Mesenchymal stem cell (in vitro differentiated cells and primary cell): ENCODE results near the gene RMND5A.

Experiments used
- DNase-seq: peaks from one replicate; pipeline ENCODE4 v3.0.0-alpha.2; 2013
- H2AFZ ChIP-seq: one replicate; pipeline ENCODE4 v1.6.1; 2013; ENCODE audit warnings: low read depth, mild to moderate bottlenecking, control low read depth, inconsistent platforms, low read length, moderate library complexity
- H2AK5ac ChIP-seq: 2 replicates; pipeline ENCODE4 v1.6.1; 2013; ENCODE audit warnings: low read length, moderate library complexity, mild to moderate bottlenecking, inconsistent platforms; ENCODE audit not compliant: severe bottlenecking
- H2BK120ac ChIP-seq: one replicate; pipeline ENCODE4 v1.6.1; 2013; ENCODE audit warnings: low read depth, mild to moderate bottlenecking, inconsistent platforms, low read length, moderate library complexity
- H2BK12ac ChIP-seq, 2 experiments: one replicate each; pipeline ENCODE4 v1.6.1; 2013; ENCODE audit warnings: inconsistent platforms in 2 of 2, low read length in 2 of 2, mild to moderate bottlenecking in 2 of 2, moderate library complexity in 2 of 2, control low read depth in 1 of 2
- H2BK15ac ChIP-seq: one replicate; pipeline ENCODE4 v1.6.1; 2013; ENCODE audit warnings: mild to moderate bottlenecking, low read depth, inconsistent platforms; ENCODE audit not compliant: poor library complexity, severe bottlenecking
- H2BK5ac ChIP-seq: 2 replicates; pipeline ENCODE4 v1.6.1; 2013; ENCODE audit warnings: low read depth, mild to moderate bottlenecking, low read length, control low read depth, inconsistent platforms; ENCODE audit not compliant: poor library complexity, severe bottlenecking
- H3K14ac ChIP-seq, 2 experiments: one replicate each; pipeline ENCODE4 v1.6.1; 2013; ENCODE audit warnings: inconsistent platforms in 2 of 2, low read length in 2 of 2, control low read depth in 1 of 2, mild to moderate bottlenecking in 1 of 2, moderate library complexity in 1 of 2
- H3K18ac ChIP-seq, 2 experiments: one replicate each; pipeline ENCODE4 v1.6.1; 2013; ENCODE audit warnings: inconsistent platforms in 2 of 2, low read length in 2 of 2, control low read depth in 1 of 2, low read depth in 1 of 2, mild to moderate bottlenecking in 1 of 2
- H3K23ac ChIP-seq, 2 experiments: one replicate each; pipeline ENCODE4 v1.6.1; 2013; ENCODE audit warnings: inconsistent platforms in 2 of 2, low read length in 2 of 2, mild to moderate bottlenecking in 2 of 2, moderate library complexity in 2 of 2, control low read depth in 1 of 2
- H3K27ac ChIP-seq: 2 replicates; pipeline ENCODE4 v1.5.1; 2013; ENCODE audit warnings: mild to moderate bottlenecking, moderate library complexity, low read length, control low read depth, inconsistent platforms; ENCODE audit not compliant: poor library complexity, severe bottlenecking
- H3K27me3 ChIP-seq, 2 experiments: 2 replicates each; pipeline versions ENCODE4 v1.6.1 to v1.7.0; 2013; ENCODE audit warnings: low read length in 2 of 2, mild to moderate bottlenecking in 2 of 2, moderate library complexity in 2 of 2, control low read depth in 1 of 2, inconsistent platforms in 1 of 2; ENCODE audit not compliant: control insufficient read depth in 1 of 2, insufficient read depth in 1 of 2
- H3K36me3 ChIP-seq, 2 experiments: 2 replicates each; pipeline versions ENCODE4 v1.6.1 to v1.7.0; 2013; ENCODE audit warnings: low read length in 2 of 2, control low read depth in 1 of 2, inconsistent platforms in 1 of 2, low read depth in 1 of 2, mild to moderate bottlenecking in 1 of 2; ENCODE audit not compliant: insufficient read depth in 2 of 2, control insufficient read depth in 1 of 2
- H3K4ac ChIP-seq, 2 experiments: one replicate each; pipeline ENCODE4 v1.6.1; 2013; ENCODE audit warnings: inconsistent platforms in 2 of 2, low read length in 2 of 2, mild to moderate bottlenecking in 2 of 2, moderate library complexity in 2 of 2, control low read depth in 1 of 2, low read depth in 1 of 2
- H3K4me1 ChIP-seq: 2 replicates; pipeline ENCODE4 v1.6.1; 2013; ENCODE audit warnings: low read depth, low read length, control low read depth; ENCODE audit not compliant: control insufficient read depth, insufficient read depth
- H3K4me2 ChIP-seq: 2 replicates; pipeline ENCODE4 v1.6.1; 2013; ENCODE audit warnings: low read length, mild to moderate bottlenecking, inconsistent platforms; ENCODE audit not compliant: poor library complexity, severe bottlenecking
- H3K4me3 ChIP-seq, 2 experiments: 2 replicates each; pipeline versions ENCODE4 v1.5.1 to v1.7.0; 2013; ENCODE audit warnings: low read length in 2 of 2, mild to moderate bottlenecking in 2 of 2, control low read depth in 1 of 2, low read depth in 1 of 2; ENCODE audit not compliant: insufficient read depth in 1 of 2
- H3K79me1 ChIP-seq: replicated peaks from 2 replicates; pipeline ENCODE4 v1.6.1; 2013; ENCODE audit warnings: mild to moderate bottlenecking, control low read depth, low read length, inconsistent platforms; ENCODE audit not compliant: poor library complexity, severe bottlenecking
- H3K9ac ChIP-seq: 2 replicates; pipeline ENCODE4 v1.7.0; 2013; ENCODE audit warnings: mild to moderate bottlenecking, low read length, moderate library complexity
- H3K9me3 ChIP-seq: 2 replicates; pipeline ENCODE4 v1.7.0; 2013; ENCODE audit warnings: mild to moderate bottlenecking, low read length; ENCODE audit not compliant: control insufficient read depth
- H4K8ac ChIP-seq: one replicate; pipeline ENCODE4 v1.6.1; 2013; ENCODE audit warnings: inconsistent platforms, mild to moderate bottlenecking, low read length, moderate library complexity
- H4K91ac ChIP-seq: one replicate; pipeline ENCODE4 v1.6.1; 2013; ENCODE audit warnings: mild to moderate bottlenecking, low read length, inconsistent platforms
- WGBS: methylation state at CpG from one replicate; pipeline ENCODE4 v1.1.7; 2013; ENCODE audit warnings: mixed read lengths; 5-methylcytosine and 5-hydroxymethylcytosine counted together

Gene RMND5A

GRCh38 chr2:86775338-86775737 is 55.2 kb downstream of the RMND5A start:
- Histone ChIP-seq H2BK5ac (no peak overlapping the region), H3K14ac (no peak overlapping the region), H2BK15ac (no peak overlapping the region), H3K23ac (no peak overlapping the region), H2BK120ac (no peak overlapping the region), H3K79me1 (peaks cover 2% of the 10 kb centered on the region), H4K8ac (no peak overlapping the region), H3K4ac (no peak overlapping the region), H3K18ac (no peak overlapping the region), H3K4me3 (no peak overlapping the region), H3K27ac (no peak overlapping the region), H3K9ac (no peak overlapping the region), H3K27me3 (no peaks in the 10 kb centered on the region), H3K4me1 (peaks cover 2% of the 10 kb centered on the region), H2BK12ac (no peak overlapping the region), H4K91ac (no peak overlapping the region), H2AK5ac (no peak overlapping the region), H3K4me2 (no peak overlapping the region), H3K9me3 (no peaks in the 10 kb centered on the region), H3K36me3 (peaks cover 19 to 60% of the 10 kb centered on the region in 2 experiments), H2AFZ (no peak overlapping the region)
- 59% methylated on average over 3 of the region's 4 CpGs for WGBS
- DNase-seq: no peak

- Histone ChIP-seq H2BK15ac (no peak overlapping the region), H3K27me3 (peaks cover 4 to 5% of the 10 kb centered on the region in 2 experiments), H2AFZ (no peak overlapping the region), H4K8ac (no peak overlapping the region), H3K9me3 (no peaks in the 10 kb centered on the region), H3K23ac (no peak overlapping the region), H3K4me2 (no peak overlapping the region), H2BK120ac (no peak overlapping the region), H2BK5ac (no peak overlapping the region), H3K36me3 (peaks cover 13 to 48% of the 10 kb centered on the region in 2 experiments), H3K18ac (no peak overlapping the region), H2BK12ac (no peak overlapping the region), H3K4me1 (peaks cover 2% of the 10 kb centered on the region), H3K9ac (no peak overlapping the region), H3K4me3 (no peak overlapping the region), H2AK5ac (no peak overlapping the region), H3K4ac (no peak overlapping the region), H3K27ac (no peak overlapping the region), H3K79me1 (no peaks in the 10 kb centered on the region), H3K14ac (no peak overlapping the region), H4K91ac (no peak overlapping the region)
- no peak for DNase-seq
- WGBS: 92% methylated on average over 3 of the region's 7 CpGs
Measured at GRCh38 chr2:86776532-86776931, 56.4 kb downstream of the RMND5A start.

- H3K4me3 ChIP-seq: no peak overlapping the region
- no peak overlapping the region for H3K23ac ChIP-seq
- no peak for DNase-seq
- no peak overlapping the region for H2BK12ac ChIP-seq
- no peak overlapping the region for H3K27ac ChIP-seq
- H3K9me3 ChIP-seq: no peaks in the 10 kb centered on the region
- H3K14ac ChIP-seq: no peak overlapping the region
- H4K8ac ChIP-seq: no peak overlapping the region
- no peak overlapping the region for H2BK5ac ChIP-seq
- H2BK15ac ChIP-seq: no peak overlapping the region
- peaks cover 7 to 28% of the 10 kb centered on the region in 2 experiments for H3K36me3 ChIP-seq
- H3K79me1 ChIP-seq: no peaks in the 10 kb centered on the region
- H3K4me2 ChIP-seq: no peak overlapping the region
- H3K27me3 ChIP-seq: peaks cover 8 to 18% of the 10 kb centered on the region in 2 experiments
- no peak overlapping the region for H2AFZ ChIP-seq
- H2BK120ac ChIP-seq: no peak overlapping the region
- H3K9ac ChIP-seq: no peak overlapping the region
- H2AK5ac ChIP-seq: no peak overlapping the region
- no peak overlapping the region for H4K91ac ChIP-seq
- 77% methylated on average over 2 of the region's 2 CpGs for WGBS
- H3K4me1 ChIP-seq: no peaks in the 10 kb centered on the region
- no peak overlapping the region for H3K4ac ChIP-seq
- H3K18ac ChIP-seq: peak overlapping the region in 1 of 2 experiments; percentile 11
Measured at GRCh38 chr2:86778957-86779356, 58.9 kb downstream of the RMND5A start.

GRCh38 chr2:86779971-86780370 is 59.9 kb downstream of the RMND5A start:
- H2AK5ac ChIP-seq: no peak overlapping the region
- no peak overlapping the region for H2BK120ac ChIP-seq
- no peak overlapping the region for H3K27ac ChIP-seq
- no peak overlapping the region for H3K23ac ChIP-seq
- H3K4me3 ChIP-seq: no peak overlapping the region
- H2BK5ac ChIP-seq: no peak overlapping the region
- H4K91ac ChIP-seq: no peak overlapping the region
- H3K4ac ChIP-seq: no peak overlapping the region
- DNase-seq: no peak
- H3K4me1 ChIP-seq: no peaks in the 10 kb centered on the region
- 89% methylated on average over 1 of the region's 3 CpGs for WGBS
- H4K8ac ChIP-seq: no peak overlapping the region
- no peak overlapping the region for H2AFZ ChIP-seq
- H2BK12ac ChIP-seq: no peak overlapping the region
- no peaks in the 10 kb centered on the region for H3K79me1 ChIP-seq
- no peak overlapping the region for H3K9ac ChIP-seq
- H3K36me3 ChIP-seq: peaks cover 4 to 18% of the 10 kb centered on the region in 2 experiments
- H3K14ac ChIP-seq: no peak overlapping the region
- no peak overlapping the region for H2BK15ac ChIP-seq
- H3K27me3 ChIP-seq: peaks cover 16 to 18% of the 10 kb centered on the region in 2 experiments
- H3K9me3 ChIP-seq: no peaks in the 10 kb centered on the region
- H3K4me2 ChIP-seq: no peak overlapping the region
- no peak overlapping the region for H3K18ac ChIP-seq
